Measurements from ENCODE around the gene WRNIP1.
A peak's percentile ranks its signal among the peaks of the same experiment; 100 is the strongest.

The WRNIP1 gene

DNA sequence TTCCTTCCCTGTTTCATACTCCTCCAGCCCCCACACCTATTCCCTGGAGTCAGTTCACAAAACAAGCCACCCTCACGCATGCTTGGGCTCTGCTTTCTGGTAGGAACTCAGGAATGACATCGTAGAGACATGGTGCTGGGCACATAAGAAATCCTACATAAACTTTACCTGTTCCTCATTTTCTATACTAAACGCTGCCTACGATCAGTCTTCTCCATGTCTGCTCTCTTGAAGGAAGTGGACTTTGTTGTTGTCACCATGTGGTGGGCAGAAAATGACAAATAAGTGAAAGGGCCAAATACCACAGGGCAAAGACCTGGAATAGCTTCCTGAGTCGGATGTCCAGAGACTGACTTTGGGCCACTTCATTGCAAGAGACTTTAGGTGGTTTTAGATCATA lies 24.6 kb upstream of the WRNIP1 start:
- no peak for DNase-seq (ENCODE audit: low read depth in 2 of 2)

DNA sequence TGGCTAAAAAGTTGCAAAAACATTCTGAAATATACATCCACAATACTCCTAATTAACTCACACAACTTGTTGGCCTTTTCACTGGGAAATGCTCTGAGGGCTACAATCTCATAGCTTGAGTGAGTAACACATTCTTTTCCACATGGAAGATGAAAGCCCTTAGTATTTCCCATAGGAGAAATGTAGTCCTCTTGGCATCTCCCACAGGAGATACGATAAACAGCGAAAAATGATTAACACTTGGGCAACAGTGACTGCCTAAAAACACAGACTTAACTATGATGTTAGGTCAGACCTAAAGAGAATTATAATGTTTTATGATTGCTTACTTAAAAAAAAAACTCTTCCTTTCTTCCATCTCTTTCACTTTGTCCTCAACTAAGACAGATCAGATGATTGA lies 23.4 kb upstream of the WRNIP1 start:
- DNase-seq (ENCODE audit: low read depth in 2 of 2) = no peak

DNA sequence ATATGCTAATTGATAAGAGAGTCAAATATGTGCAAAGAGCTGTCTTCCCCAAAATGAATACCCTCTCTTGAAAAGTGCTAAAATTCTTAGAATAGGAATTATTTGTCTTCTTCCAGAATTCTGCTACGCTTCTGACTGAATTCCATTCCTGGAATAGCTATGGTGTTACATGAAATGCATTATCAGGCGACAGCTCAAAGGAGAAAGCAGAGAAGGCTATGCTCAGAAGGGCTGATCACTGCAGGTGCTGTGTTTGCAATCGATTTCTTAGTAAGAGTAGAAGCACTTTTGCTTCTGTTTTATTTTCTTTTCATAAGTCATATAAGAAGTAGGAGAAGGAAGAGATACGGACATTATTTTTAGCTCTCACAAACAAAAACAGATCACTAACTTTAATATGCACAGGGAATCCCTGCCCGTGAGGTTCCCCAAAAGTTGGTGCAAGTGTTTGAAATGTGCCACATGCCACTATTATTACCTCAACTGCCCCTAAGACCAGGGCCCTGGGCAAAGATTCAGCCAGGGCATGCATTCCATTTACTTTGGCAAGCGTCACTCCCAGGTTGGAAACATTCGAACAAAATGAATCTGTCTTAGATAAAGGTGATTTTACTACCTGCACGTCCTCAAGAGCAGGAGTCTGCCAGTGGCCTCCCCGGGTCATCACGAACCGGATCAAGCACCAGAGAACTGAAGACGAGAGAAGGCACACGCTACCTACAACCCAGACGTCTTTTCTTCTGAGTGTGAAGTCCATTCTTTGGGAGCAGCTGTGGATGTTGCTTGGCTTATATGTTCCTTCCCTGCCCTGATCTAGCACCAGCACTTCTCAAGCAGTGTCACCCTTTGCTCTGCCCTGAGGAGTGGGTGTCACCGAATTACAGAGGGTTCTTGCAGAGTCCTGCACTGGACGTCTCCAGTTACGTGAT lies 21.6 kb upstream of the WRNIP1 start:
- DNase-seq (ENCODE audit: low read depth in 2 of 2) = no peak

DNA sequence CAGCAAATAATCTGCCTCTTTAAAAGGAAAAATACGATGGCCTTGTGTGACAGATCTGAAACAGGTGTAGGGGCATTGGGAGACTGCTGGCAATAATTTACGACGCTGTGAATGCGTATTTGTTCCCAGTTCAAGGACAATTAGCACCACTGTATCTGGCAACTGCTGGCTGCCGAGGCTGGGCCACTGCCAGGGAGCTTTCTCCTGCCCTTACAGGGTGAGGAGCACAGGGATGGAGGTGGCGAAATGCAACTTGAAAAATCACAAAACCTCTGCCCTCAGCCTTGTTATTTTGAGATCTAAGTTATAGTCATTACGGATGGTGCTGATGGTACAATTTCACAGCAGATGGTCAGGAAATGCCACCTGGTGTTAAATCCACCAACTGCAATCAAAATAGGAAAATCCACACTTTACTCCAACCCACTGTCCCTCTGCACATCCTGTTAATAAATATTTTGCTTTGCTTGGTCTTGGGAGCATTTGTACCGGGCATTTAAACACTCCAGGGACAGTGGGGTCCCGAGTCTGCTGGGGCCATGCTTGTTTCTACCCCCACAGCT lies 20.9 kb upstream of the WRNIP1 start:
- no peak for DNase-seq (ENCODE audit: low read depth in 2 of 2)

DNA sequence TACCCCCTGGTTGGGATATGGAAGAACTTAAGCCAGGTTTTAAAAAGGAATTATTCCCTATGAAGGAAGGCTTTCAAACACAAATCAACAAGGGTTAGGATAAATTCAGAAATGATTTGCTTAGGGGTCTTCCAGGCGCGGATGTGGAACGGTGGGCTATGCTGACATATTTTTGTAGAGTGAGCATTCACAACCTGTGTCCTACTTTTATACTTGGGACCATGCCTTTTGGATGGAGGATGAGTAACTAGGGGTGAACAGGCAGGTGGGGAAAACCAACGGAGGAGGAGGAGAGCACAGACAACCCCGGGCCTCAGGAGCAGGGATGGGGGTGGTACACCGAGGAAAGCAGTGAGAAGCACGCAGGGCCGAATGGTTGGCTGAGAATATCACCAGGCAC lies 20.4 kb upstream of the WRNIP1 start:
- DNase-seq (ENCODE audit: low read depth in 2 of 2) = no peak

DNA sequence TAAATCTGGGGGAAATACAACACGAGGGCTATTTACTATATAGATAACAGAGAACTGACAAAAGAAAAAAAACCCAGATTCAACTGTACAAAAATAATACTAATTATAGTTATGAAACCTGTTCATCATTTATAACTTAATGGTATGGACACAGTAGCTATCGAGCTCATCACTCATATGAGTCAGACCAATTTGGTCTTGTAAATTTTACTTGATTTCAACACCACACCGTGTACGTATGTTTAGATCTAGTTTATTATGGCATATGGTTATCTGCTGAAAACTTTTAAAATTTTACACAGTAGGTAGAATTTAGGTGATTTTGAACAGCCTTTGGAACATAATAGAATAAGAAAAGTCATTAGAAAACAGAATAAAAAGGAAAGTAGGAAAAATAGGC lies 19.9 kb upstream of the WRNIP1 start:
- no peak for DNase-seq (ENCODE audit: low read depth in 2 of 2)

DNA sequence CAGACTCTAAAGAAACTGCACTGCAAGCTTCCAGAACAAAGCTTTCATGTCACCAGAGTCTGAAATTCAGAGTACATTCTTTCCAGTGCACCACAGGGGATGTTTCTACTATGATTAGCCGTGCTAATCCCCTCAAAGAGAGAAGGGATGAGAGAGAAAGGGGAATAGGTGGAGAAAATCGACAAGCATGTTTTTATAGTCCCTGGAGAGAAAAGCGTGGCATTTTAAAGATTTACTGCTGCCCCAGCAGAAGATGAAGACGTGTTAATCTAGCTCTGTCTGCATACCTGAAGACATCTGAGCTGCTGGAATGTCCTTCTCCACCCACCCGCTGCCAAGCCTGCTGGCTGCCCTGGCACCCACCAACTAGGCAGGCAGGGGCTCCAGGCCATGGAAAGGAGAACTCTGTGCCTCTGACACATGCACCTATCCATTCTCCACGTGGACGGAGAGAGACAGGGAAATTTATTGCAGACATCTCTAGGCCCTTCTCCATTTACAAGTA lies 18.6 kb upstream of the WRNIP1 start:
- DNase-seq (ENCODE audit: low read depth in 2 of 2) = no peak

DNA sequence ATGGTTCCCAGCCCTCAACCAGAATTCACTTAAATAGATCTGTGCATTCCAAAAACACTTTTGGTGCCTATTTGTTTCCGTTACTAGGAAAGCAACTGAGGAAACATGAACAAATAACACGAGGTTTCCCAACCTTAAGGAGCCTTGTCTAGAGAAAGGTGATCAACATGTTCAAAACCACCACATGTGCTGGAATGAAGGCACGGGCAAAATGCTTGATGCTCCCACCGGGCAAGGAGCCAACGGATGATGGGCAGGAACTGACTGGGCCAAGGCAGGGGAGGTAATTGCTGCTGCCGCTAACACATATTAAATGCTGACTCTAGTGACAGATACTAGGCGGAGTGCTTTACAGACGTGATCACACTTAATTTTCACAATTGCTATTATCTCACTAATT lies 17.0 kb upstream of the WRNIP1 start:
- no peak for DNase-seq (ENCODE audit: low read depth in 2 of 2)

DNA sequence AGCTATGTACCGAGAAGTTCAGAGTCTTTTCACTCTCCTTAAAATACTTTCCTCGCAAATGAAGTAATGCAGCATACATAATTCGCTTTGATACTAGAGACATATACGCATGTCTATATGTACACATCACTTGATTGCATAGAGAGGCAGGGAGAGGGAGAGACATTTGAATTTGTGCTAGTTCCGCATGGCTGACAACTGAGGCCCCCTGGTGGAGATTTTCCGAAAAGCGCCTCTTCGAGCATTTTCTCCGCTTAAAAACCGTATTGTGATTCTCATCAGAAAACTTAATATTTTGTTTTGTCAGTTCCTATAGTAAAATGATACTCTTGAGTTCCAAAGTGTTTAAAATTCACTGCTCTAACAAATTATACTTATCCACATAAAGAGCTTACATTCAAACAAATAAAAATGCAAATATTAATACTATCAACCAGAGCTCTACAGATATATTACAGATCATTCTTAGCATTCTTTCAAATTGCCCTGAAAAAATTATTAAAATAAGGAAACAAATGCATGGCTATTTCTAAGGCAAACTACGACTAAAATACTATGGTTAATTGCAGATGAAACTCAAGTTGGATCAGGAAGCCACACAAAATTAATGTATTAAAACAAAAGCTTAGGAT lies 15.1 kb upstream of the WRNIP1 start:
- DNase-seq (ENCODE audit: low read depth in 2 of 2) = peak; percentile 33 to 53

DNA sequence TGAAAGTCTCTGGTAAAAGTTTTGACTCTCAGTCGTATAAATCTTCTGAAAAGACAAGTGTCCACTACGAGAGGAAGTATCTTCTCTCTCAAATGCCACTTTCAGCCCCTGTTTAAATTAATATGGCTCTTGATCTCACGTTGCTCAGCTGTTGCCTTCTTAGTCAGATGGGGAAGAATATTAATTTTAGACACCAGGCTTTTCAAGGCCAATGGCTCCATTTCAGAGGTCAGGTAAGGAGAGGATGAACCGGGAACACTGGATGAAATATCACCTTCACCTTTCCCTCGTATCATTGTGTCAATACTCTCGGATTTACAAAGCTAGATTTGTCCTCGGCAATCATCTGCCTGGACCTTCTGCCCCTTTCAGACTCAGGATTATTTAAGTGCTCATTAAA lies 14.4 kb upstream of the WRNIP1 start, which contains the start of gene MYLK4:
Gene MYLK4, minus strand, starts transcription at position 91 of the 400 bp plus-strand sequence. CDS start 1,628 bp downstream, outside the sequence.
- no peak for DNase-seq (ENCODE audit: low read depth in 2 of 2)

DNA sequence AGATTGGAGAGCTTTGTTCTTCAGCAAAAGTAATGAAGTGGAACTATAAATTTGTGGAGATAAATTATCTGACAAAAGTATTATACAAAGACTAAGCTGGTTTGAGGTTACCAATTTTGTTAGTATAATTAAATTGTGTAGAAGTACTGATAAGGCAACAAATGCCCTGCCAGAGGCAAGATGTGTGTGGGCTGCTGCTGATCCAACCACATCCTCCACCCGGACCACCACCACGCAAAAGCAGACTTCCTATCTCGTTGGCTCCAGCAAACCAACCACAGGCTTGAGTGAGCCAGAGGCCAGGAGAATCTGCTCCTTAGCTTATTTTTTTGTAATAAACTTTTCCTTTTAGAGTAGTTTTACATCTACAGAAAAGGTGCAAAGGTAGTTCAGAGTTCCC lies 13.3 kb upstream of the WRNIP1 start:
- no peak for DNase-seq (ENCODE audit: low read depth in 2 of 2)

DNA sequence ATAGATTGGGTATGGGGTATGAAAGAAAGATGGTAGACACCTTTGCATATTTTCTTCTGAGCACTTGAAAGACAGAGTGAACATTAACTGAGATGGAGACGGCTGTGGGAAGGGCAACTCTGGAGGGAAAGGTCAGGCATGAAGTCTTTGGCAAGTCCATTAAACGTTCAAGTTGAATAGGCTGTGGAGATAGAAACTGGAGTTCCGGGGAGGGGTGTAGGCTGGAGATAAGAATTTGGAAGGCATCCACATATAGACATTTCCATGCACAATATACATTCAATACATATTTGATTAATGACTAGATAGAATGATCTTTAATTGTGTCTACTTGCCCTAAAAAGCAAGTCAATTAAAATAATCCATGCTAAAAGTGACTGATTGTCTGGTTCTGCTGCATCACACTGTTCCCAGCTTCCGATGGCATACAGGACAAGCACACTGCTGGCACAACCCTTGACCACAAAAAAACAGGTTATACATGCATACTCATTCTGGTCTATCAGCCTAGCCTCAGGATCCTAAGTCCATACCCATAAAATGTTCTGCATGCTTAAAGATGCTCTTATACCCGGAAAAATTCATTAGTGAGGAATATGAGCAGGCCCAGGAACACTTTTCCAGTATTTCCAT lies 12.6 kb upstream of the WRNIP1 start:
- DNase-seq (ENCODE audit: low read depth in 2 of 2) = no peak

DNA sequence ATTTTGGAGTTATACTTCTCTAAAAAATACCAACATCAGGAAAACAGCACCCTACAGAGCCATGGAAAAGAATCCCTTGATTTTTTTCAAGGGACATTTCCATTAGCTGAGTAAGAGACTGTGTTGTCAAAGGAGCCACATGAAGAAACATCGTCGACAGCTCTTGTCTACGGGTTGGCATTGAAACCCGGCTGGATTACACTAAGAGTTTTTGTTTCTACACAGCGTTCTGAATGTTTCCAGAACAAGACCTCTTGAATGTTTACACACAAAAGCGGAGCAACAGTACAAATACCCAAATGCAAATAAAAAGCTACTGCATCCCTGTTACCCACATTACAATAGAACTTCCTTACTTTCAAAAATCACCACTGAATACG lies 12.1 kb upstream of the WRNIP1 start:
- no peak for DNase-seq (ENCODE audit: low read depth in 2 of 2)

DNA sequence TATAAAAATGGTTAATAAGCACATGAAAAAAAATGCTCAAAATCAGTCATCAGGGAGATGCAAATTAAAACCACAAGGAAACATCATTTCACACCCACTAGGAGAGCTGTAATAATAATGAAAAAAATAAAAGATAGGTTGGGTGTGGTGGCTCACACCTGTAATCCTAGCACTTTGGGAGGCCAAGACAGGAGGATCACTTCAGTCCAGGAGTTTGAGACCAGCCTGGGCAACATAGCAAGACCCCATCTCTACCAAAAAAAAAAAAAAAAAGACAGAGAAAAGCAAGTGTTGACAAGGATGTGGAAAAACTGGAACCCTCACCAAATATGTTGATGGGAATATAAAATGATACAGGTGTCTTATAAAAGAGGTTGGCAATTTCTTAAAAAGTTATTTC lies 11.4 kb upstream of the WRNIP1 start:
- no peak for DNase-seq (ENCODE audit: low read depth in 2 of 2)

DNA sequence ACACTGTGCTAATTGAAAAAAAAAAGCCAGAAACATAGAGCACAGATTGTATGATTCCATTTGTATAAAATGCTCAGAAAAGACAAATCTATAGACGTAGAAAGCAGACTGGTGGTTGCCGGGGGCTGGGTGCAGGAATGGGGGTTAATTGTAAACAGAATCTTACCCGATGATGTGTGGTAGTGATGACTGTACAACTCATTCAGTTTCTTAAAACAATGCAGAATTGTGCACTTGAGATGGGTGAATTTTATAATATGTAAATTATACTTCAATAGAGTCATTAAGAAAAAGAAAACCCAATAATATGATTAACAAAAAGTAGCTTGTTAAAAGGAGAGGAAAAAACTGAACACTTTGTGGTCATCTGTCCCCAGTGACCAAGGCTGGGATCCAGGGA lies 10.8 kb upstream of the WRNIP1 start:
- DNase-seq (ENCODE audit: low read depth in 2 of 2) = no peak

DNA sequence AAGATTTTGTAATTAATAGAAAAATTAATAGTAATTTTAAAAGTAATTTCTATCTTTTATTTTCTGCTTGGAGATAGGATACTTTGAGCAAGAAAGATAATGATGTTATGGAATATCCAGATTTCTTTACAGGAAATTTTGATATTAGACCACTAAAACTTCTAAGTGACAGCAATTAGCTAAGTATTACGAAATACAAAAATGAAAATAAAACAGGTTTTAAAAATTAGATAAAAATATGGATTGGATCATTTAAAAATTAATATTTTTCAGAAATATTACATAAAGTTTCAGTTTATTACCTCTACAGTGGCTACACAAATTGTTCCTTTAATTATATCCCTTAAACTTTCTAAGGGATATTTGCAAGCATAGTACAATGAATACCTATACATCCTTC lies 10.3 kb upstream of the WRNIP1 start:
- DNase-seq (ENCODE audit: low read depth in 2 of 2) = no peak

DNA sequence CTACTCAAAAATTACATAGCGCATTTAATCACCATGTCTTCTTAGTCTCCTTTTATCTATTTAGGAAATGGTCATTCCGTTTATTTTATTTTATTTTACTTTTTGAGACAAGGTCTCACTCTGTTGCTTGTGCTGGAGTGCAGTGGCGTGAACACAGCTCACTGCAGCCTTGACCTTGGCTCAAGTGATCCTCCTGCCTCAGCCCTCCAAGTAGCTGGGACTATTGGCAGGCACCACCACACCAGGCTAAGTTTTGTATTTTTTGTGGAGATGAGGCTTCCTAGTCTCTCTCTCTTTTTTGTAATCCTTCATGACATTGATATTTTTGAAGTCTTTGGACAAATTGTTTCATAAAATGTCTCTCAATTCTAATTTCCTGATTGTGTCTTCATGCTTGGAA lies 9.7 kb upstream of the WRNIP1 start:
- DNase-seq (ENCODE audit: low read depth in 2 of 2) = no peak

DNA sequence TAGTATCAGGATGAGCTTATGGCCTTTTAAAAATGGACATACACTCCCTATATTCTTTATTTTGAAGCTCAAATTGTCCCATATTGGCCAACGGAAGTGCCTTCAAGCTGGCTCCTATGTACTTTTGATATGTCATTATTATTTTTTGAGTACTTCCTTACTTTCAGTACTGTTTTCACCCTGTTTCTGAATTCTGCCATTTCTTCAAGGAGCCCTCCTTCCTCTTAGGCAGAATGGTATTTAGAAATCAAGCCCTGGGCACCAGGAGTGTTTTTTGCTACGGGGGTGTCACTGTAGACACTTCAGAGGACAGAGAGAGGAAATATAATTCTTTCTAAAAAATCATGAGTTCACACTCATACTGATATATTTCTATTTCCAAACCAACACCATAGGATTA lies 9.0 kb upstream of the WRNIP1 start:
- DNase-seq (ENCODE audit: low read depth in 2 of 2) = no peak

DNA sequence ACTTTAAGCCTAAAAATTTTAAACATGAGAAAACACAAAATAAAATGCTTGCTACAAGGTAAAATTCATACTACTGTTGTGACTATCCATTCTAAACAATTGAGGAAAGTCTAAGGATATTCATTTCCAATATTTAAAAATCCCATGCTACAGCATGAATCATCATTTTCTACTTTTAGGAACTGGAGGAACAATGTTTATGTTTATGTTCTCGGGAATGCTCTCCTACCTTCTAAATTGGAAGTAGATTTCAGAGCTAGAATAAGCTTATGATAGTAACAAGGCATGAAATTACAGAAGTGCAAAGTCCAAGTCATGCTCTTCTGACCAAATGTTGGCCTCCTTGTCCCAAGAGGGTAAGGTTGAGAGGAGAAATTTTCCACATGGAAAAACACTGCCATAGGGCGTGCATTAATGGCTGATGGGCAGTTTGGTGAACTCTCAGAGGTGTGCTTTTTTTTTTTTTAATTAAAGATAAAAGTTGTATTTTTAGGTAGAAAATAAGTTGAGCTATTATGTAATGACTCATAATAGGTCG lies 8.4 kb upstream of the WRNIP1 start:
- no peak for DNase-seq (ENCODE audit: low read depth in 2 of 2)

DNA sequence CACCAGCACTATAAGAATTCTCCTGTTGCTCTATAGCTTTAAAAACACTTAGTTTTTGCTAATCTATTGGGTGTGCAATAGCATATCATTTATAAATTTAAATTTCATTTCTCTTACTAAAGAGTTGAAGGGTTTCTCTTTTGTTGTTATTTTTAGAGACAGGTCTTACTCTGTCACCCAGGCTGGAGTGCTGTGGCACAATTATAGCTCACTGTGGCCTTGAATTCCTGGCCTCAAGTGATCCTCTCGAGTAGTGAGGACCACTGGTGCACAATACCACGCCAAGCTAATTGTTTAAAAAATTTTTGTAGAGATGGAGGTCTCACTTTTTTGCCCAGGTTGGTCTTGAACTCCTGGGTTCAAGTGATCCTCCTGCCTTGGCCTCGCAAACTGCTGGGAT lies 6.2 kb upstream of the WRNIP1 start:
- DNase-seq (ENCODE audit: low read depth in 2 of 2) = no peak

DNA sequence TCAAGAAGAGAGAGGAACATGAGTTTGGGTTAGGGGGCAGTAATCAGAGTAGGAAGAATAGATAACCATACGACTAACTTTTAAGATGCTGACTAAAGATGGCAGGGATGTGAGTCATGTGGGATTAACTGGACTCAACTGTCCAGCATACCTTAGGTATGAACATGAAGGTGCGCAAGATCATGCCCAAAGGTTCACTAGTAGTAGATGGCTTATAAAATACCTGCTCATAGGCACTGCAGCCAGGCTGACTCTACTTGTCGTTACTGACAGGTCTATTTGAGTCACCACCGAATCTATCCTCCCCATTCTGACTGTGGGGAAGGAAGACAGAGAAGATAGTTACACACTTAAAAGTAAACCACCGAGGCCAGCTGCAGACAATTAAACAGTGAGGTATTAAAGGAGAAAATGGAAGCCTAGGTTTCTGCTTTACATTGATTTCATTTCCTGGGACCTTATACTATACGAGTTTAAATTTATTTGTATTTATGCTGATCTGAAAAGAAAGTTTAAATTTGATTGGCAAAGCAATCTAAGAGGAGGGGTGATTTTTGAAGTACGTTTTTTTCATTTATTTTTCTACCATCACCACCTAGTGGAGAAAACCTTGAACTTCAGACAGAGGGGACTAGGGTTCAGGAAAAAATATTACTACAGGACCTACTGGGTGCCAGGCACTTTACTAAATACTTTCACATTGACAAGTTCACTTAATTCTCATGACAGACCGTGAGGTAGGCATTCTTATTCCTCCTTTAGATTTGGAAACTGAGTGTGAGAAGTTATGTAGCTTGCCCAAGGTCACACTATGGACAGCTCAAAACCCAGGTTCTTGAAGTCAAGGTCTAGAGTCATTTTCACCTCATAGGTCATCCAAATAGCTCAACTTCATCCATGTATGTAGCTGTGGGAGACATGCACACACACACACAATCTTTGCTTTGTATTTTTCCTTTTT lies 4.0 kb upstream of the WRNIP1 start:
- no peak for DNase-seq (ENCODE audit: low read depth in 2 of 2)
